Measurements from ENCODE around the gene LUZP1. TPM values are rescaled to one million over a fixed set of nuclear protein-coding genes. Genes with fewer than 3 reads are reported as not detected.

LUZP1 gene
- polyA plus RNA-seq, 1 of the 3 experiments (the other 2 are of a cell fraction), result 8.9 TPM

GRCh38 chr1:23216771-23217420 lies 48.2 kb upstream of the LUZP1 start:
- H2AFZ ChIP-seq (ENCODE audit: low read depth), result peak overlapping the region; percentile 83; the same call in 1 of the 2 replicates
- peak overlapping the region; percentile 81 for H3K4me2 ChIP-seq
- H3K9ac ChIP-seq, result no peak overlapping the region
- ChIA-PET CTCF (interaction anchor here (0.6 to 5.1 kb wide), 30 partner anchors 8 to 240 kb away, joined by 3 to 28 read pairs (median 3); no protein-coding TSS in a partner anchor), POLR2A (no interaction called here)
- peaks cover 4% of the 10 kb centered on the region for H3F3A ChIP-seq (replicated peaks; ENCODE audit: insufficient read depth)
- H3K4me3 ChIP-seq (ENCODE audit: low read depth in 2 of 2, low read length in 1 of 2), result peak overlapping the region; percentile 52 to 53
- H3K27me3 ChIP-seq (ENCODE audit: insufficient read depth), result peaks cover 14% of the 10 kb centered on the region; the same call in 1 of the 2 replicates
- no peaks in the 10 kb centered on the region for H3K4me1 ChIP-seq (ENCODE audit: control insufficient read depth in 1 of 2, insufficient read depth in 2 of 2, low read depth in 1 of 2, low read length in 1 of 2)
- H3K9me3 ChIP-seq, result no peaks in the 10 kb centered on the region
- no peaks in the 10 kb centered on the region for H3K79me2 ChIP-seq (ENCODE audit: insufficient read depth)
- no peaks in the 10 kb centered on the region for H3K36me3 ChIP-seq (replicated peaks in 1 of 2; ENCODE audit: control insufficient read depth in 1 of 2, insufficient read depth in 2 of 2, low read length in 1 of 2)
- TF ChIP-seq TAF1 (IDR thresholded peaks at IDR 0.05; ENCODE audit: borderline replicate concordance, low read depth, low read length) (no peak), NFIC (IDR thresholded peaks at IDR 0.05; ENCODE audit: borderline replicate concordance) (no peak), RXRA (IDR thresholded peaks at IDR 0.05; ENCODE audit: borderline replicate concordance, low read depth) (no peak), EP300 (IDR thresholded peaks at IDR 0.05; ENCODE audit: borderline replicate concordance in 1 of 2, low read depth in 1 of 2, low read length in 1 of 2) (no peak), SMC3 (IDR thresholded peaks at IDR 0.05; ENCODE audit: low read depth, low read length) (peak; percentile 61), RAD21 (IDR thresholded peaks at IDR 0.05; ENCODE audit: low read length) (peak; percentile 52), YY1 (IDR thresholded peaks at IDR 0.05; ENCODE audit: low read depth) (no peak), NRF1 (IDR thresholded peaks at IDR 0.05; ENCODE audit: low read depth, low read length) (no peak), REST (IDR thresholded peaks at IDR 0.05; ENCODE audit: low read depth, low read length) (no peak), RFX5 (IDR thresholded peaks at IDR 0.05; ENCODE audit: low read length) (no peak)
- TF ChIP-seq, protein P1, sequence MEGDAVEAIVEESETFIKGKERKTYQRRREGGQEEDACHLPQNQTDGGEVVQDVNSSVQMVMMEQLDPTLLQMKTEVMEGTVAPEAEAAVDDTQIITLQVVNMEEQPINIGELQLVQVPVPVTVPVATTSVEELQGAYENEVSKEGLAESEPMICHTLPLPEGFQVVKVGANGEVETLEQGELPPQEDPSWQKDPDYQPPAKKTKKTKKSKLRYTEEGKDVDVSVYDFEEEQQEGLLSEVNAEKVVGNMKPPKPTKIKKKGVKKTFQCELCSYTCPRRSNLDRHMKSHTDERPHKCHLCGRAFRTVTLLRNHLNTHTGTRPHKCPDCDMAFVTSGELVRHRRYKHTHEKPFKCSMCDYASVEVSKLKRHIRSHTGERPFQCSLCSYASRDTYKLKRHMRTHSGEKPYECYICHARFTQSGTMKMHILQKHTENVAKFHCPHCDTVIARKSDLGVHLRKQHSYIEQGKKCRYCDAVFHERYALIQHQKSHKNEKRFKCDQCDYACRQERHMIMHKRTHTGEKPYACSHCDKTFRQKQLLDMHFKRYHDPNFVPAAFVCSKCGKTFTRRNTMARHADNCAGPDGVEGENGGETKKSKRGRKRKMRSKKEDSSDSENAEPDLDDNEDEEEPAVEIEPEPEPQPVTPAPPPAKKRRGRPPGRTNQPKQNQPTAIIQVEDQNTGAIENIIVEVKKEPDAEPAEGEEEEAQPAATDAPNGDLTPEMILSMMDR (IDR thresholded peaks at IDR 0.05), result peak; percentile 78
- H3K9me2 ChIP-seq, result no peaks in the 10 kb centered on the region
- H3K27ac ChIP-seq (ENCODE audit: low read depth in 2 of 2, low read length in 1 of 2), result no peak overlapping the region
- H4K20me1 ChIP-seq (ENCODE audit: insufficient read depth), result no peaks in the 10 kb centered on the region
- WGBS (ENCODE audit: low lambda C conversion rate), result 0% methylated on average over 7 of the region's 78 CpGs
- DNase-seq, result peak; percentile 89
